Stimulated activated naive CD8-positive, alpha-beta T cell treated with anti-CD3 and anti-CD28 coated beads, Interleukin-15, amount 100 ng/mL, for 72 hours (primary cell): ENCODE data around the gene MLPH.

Experiments
- ATAC-seq: fragments of 150-1000 bp; cut with Tn5 transposase; 2 replicates; pipeline ENCODE4 v1.10.0; 2021; ENCODE audit warnings: mild to moderate bottlenecking, moderate library complexity
- DNase-seq, 2 donors: peaks; one replicate each; pipeline ENCODE4 v3.0.0; 2021 to 2022
- H3K27ac Mint-ChIP-seq, 2 donors: one replicate each; pipeline ENCODE4 v1.8.0; 2022; ENCODE audit warnings: mild to moderate bottlenecking in 2 of 2, mixed read lengths in 2 of 2, moderate library complexity in 2 of 2
- H3K27me3 Mint-ChIP-seq: one replicate; pipeline ENCODE4 v1.8.0; 2022; ENCODE audit warnings: mixed read lengths
- H3K4me1 Mint-ChIP-seq: one replicate; pipeline ENCODE4 v1.8.0; 2022; ENCODE audit warnings: mild to moderate bottlenecking, mixed read lengths
- H3K4me3 Mint-ChIP-seq, 2 donors: one replicate each; pipeline ENCODE4 v1.8.0; 2022; ENCODE audit warnings: mild to moderate bottlenecking in 2 of 2, mixed read lengths in 2 of 2, moderate library complexity in 1 of 2
- H3K9me3 Mint-ChIP-seq, 2 donors: one replicate each; pipeline ENCODE4 v1.8.0; 2022; ENCODE audit warnings: mixed read lengths in 2 of 2

The MLPH gene

DNA sequence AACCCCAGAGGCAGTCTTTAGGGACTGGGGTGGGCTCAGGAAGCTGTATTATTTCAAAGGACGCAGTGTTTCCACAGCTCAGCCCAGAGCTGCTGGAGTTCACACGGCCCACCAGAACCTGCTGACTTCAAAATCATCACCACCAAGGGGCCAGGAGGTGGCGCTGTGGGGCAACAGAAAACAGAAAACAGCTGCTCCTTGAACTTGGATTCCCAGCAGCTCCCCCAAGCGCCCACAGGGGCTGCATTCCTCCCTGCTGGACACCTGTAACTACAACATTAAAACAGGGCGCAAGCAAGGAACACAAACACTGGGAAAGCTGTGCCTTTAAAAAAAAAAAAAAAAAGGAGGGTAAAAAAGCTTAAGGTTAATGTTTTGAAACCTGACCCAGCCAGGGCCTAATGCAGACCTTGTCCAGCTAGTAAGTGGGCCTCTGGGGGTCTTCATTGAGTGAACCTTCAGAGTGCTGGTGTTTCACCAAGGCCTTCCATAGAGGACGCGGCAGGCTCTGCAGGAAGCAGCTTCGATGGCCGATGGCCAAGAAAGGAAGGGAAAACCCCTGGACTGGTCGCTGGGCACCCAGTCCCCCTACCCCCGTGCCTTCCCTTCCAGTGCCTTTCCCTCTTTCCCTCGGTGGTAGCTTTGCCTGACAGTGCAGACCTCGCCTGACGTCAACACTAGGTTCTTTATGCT, 25.9 kb downstream of the MLPH start:
- Mint-ChIP-seq H3K4me1 (no peaks in the 10 kb centered on the region), H3K27ac (no peak overlapping the region), H3K9me3 (peaks cover 0 to 8% of the 10 kb centered on the region in 2 donors), H3K4me3 (no peak overlapping the region), H3K27me3 (peaks cover 9% of the 10 kb centered on the region)
- ATAC-seq (peak; percentile 79), DNase-seq (peak; percentile 68 to 78)

DNA sequence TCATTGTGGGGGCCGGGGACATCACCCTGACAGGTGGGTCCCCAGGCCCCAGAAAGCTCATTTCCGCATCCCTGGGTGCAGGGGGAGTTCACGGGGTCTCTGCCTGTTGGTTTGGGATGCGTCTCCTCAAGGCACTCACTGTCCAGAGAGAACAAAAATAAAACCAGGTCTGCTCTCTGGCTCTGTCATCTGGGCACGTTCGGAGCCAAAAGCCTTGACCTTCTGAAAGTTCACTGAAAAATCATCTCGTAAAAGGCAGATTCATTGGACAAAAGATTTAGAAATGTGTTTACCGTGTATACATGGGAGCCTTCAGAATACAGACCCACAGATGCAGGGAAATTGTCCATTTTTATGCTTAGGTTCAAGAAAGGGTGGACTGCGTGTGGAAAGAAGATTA, 26.6 kb downstream of the MLPH start:
- no peak overlapping the region for H3K4me3 Mint-ChIP-seq
- no peaks in the 10 kb centered on the region for H3K4me1 Mint-ChIP-seq
- no peak for DNase-seq
- peaks cover 3% of the 10 kb centered on the region for H3K27me3 Mint-ChIP-seq
- H3K27ac Mint-ChIP-seq, result no peak overlapping the region
- ATAC-seq, result no peak
- peaks cover 0 to 8% of the 10 kb centered on the region in 2 donors for H3K9me3 Mint-ChIP-seq

DNA sequence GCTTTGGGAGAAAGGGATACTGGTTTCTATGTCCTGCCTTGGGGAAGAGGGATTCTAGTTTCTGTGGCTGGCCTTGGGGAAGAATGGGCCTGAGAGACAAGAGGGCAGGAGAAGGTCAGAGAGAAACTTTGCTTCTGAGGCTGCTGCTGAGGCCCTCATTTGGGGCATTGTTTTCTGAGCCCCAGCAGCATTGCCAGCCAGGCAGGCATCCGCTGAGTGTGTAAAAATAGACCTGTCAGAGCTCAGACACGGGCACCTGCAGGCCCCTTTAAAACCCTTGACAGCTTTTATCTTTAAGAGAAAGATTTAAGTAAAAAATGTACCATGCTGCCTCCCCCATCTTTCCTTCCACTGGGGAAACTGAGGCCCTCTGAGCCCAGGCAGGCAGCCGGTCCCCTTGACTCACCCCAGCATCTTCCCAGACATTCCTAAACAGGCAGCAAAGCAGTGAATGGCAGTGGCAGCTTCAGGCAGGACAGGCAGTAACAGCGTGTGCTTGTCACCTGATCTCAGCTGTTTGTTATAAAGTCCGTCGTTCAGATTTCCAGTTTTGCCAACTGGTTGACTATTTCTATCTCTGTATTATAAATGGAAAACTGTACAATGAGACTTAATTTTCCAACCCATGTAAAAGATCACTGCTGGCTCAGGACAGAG, 27.6 kb downstream of the MLPH start:
- Mint-ChIP-seq H3K27ac (peak overlapping the region in 1 of 2 donors; percentile 72), H3K9me3 (peaks cover 0 to 8% of the 10 kb centered on the region in 2 donors), H3K4me1 (no peaks in the 10 kb centered on the region), H3K4me3 (no peak overlapping the region), H3K27me3 (no peaks in the 10 kb centered on the region)
- DNase-seq, result no peak
- no peak for ATAC-seq

DNA sequence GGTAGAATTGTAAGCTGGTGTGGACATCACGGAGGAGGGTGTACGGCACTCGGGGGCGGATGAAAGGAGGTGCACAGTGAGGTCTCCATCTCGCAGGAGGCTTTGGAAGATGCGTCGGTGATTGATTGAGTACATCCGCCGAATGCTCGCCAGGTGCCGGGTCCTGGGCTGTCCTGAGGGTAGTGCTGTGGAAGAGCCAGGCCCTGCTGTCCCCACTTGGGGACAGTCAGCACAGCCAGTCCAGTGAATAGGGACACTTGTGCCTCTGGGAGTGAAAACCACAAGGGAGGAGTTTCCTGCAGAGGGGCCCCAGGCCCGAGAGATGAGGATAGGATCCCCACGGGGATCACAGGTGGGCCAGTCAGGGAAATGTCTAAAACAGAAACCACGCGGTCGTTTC, 28.1 kb downstream of the MLPH start:
- Mint-ChIP-seq H3K27ac (peak overlapping the region in 1 of 2 donors; percentile 72), H3K4me3 (no peak overlapping the region), H3K27me3 (no peaks in the 10 kb centered on the region), H3K9me3 (peaks cover 0 to 8% of the 10 kb centered on the region in 2 donors), H3K4me1 (no peaks in the 10 kb centered on the region)
- ATAC-seq (no peak), DNase-seq (no peak)

DNA sequence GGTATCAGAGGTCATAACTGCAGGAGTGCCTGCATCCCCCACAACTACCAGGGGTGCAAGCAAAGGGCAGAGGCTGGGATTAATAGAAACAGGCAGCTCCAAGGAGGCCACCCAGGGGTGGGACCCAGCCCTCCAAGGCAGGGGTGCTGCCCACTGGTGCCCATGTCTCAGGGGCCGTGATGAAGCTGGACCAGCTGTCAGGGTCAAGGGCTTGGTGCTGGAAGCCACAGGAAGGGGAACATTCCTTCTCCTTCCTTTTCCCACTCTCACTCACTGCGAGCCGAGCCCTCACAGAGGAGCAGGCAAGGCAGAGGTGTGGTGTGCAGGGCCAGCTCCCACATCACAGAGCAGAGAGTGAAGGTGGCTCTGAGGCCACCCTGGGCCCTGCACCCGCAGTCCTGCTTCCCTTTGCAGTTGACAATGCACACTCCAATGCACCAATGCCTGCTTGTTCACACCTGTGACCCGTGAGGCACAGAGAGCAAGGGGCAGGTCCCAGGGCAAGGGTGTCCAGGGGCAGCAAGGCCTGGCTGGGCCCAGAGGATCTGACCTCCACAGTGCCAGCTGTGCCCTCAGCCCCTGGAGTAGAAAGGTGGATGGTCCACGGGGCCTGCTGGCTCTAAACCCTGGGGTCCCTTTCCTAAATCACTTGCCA, 28.7 kb downstream of the MLPH start:
- H3K4me3 Mint-ChIP-seq, result no peak overlapping the region
- no peak for DNase-seq
- ATAC-seq, result no peak
- H3K27me3 Mint-ChIP-seq, result no peaks in the 10 kb centered on the region
- H3K9me3 Mint-ChIP-seq, result peaks cover 0 to 8% of the 10 kb centered on the region in 2 donors
- H3K27ac Mint-ChIP-seq, result no peak overlapping the region
- H3K4me1 Mint-ChIP-seq, result no peaks in the 10 kb centered on the region

DNA sequence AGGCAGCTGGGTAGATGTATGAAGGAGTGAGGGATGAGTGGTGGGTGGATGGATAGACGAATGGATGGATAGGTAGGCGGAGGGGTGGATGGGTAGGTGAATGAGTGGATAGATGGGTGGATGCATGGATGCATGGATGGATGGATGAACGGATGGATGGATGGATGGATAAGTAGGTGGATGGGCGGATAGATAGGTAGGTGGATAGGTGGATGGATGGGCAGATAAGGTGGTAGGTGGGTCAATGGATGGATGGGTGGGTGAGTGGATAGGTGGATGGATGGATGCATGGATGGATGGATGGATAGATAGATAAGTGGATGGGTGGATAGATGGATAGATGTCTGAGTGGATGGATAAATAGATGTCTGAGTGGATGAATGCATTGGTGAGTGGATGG, 30.1 kb downstream of the MLPH start:
- no peak overlapping the region for H3K4me3 Mint-ChIP-seq
- no peaks in the 10 kb centered on the region for H3K4me1 Mint-ChIP-seq
- no peaks in the 10 kb centered on the region for H3K27me3 Mint-ChIP-seq
- DNase-seq, result no peak
- no peak for ATAC-seq
- H3K9me3 Mint-ChIP-seq, result peaks cover 0 to 8% of the 10 kb centered on the region in 2 donors
- H3K27ac Mint-ChIP-seq, result no peak overlapping the region

DNA sequence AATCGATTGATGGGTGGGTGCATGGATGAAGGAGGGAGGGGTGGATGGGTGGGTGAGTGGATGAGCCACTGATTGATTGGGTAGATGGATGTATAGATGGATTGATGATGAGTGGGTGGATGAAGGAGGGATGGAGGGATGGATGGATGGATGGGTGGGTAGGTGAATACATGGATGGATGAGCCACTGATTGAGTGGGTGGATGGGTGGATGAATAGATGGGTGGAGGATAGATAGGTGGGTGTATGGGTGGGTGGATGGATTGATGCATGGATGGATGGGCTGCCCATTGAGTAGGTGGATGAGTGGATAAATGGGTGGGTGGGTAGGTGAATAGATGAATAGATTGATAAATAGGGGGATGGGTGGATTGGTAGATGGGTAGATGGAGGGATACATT, 30.9 kb downstream of the MLPH start:
- ATAC-seq (no peak), DNase-seq (no peak)
- no peaks in the 10 kb centered on the region for H3K27me3 Mint-ChIP-seq
- H3K4me3 Mint-ChIP-seq, result no peak overlapping the region
- no peaks in the 10 kb centered on the region for H3K4me1 Mint-ChIP-seq
- peaks cover 0 to 8% of the 10 kb centered on the region in 2 donors for H3K9me3 Mint-ChIP-seq
- no peak overlapping the region for H3K27ac Mint-ChIP-seq

DNA sequence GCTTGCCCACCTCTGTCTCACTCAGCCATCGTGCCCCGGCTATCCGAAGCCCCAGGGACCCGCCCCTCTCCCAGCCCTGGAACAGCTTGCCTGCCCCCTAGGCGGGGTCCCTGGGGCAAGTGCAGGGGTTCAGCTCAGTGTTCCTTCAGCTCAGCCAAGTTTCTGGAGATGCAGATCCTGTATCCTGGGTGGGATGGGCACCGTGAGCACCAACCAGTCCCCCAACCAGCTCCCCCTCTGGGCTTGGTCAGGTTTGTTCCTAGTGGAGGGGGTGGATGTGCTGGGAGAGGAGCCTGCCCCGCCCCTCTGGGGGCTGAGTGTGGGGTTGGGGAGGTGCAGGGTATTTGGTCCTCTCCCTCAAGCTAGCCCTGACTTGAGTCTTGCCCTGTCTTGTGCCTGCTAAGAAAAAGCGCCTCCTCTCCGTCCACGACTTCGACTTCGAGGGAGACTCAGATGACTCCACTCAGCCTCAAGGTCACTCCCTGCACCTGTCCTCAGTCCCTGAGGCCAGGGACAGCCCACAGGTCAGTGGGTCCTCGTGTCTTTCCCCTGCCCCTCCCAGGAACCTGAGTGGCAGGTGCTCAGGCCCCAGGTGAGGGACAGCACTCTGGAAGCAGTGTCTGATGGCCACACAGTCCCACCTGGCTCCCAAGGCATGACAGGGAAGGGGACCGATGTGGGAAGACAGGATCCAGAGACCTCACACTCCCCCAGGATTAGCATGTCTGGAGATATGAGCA, 32.6 kb downstream of the MLPH start:
- H3K4me3 Mint-ChIP-seq, result no peak overlapping the region
- peaks cover 0 to 8% of the 10 kb centered on the region in 2 donors for H3K9me3 Mint-ChIP-seq
- H3K4me1 Mint-ChIP-seq, result no peaks in the 10 kb centered on the region
- H3K27ac Mint-ChIP-seq, result peak overlapping the region in 1 of 2 donors; percentile 8
- no peak for ATAC-seq
- no peaks in the 10 kb centered on the region for H3K27me3 Mint-ChIP-seq
- DNase-seq, result no peak

DNA sequence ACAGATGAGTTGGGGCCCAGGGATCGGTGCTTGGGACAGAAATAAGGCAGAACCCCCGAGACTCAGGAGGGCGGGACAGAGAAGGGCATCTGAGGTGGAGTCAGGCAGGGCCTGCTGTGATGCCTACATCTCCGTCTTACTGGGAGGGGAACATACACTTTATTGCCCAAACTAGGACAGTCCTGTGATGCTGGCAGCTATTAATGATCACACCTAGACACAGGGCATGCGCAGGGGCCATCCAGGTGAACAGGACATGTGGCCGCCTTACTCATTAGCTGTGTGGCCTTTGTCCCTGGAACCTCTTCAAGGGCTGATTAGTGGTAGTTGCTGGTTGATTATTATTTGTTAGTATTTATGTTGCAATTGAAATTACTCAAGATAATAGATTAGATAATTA, 33.2 kb downstream of the MLPH start:
- Mint-ChIP-seq H3K27me3 (no peaks in the 10 kb centered on the region), H3K4me1 (no peaks in the 10 kb centered on the region), H3K4me3 (no peak overlapping the region), H3K9me3 (peaks cover 0 to 8% of the 10 kb centered on the region in 2 donors), H3K27ac (no peak overlapping the region)
- no peak for DNase-seq
- no peak for ATAC-seq

DNA sequence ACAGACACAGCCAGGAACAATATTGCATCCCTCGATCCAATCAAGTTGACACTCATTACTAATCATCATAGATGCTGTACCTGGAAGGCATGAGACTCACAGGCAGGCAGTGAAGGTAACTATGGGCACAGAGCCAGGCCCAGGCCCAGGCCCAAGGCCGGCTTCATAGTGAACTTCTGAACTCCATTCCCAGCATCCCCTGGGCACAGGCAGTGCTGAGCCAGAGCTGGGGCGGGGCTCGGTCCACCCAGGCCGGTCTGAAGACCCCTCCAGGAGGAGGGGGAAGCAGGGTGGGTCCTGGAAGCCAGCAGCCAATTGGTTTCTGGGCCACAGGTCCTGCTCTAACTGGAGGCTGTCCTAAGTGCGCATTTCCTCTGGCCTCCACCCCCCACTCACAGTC, 37.6 kb downstream of the MLPH start:
- Mint-ChIP-seq H3K27ac (no peak overlapping the region), H3K4me3 (no peak overlapping the region), H3K4me1 (no peaks in the 10 kb centered on the region), H3K9me3 (no peaks in the 10 kb centered on the region), H3K27me3 (no peaks in the 10 kb centered on the region)
- no peak for DNase-seq
- no peak for ATAC-seq

DNA sequence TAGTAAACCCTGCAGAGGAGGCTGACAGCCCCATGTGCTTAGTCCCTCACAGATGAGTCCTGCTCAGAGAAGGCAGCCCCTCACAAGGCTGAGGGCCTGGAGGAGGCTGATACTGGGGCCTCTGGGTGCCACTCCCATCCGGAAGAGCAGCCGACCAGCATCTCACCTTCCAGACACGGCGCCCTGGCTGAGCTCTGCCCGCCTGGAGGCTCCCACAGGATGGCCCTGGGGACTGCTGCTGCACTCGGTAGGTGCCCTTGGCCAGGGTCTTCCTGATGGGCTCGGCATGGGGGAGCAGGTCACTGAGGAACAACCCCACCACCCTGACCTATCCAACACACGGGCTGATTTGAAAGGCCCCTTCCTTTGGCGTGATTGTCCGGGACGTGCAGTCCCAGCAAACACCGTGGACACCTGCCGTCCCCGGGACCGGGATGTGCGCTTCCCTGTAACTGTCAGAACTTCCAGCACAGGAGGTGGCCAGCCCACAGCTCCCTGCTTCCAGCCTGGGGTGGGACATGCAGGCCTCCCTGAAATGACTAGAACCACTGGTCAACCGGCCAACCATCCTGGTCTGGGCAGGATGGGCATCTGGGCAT, 38.6 kb downstream of the MLPH start:
- no peak overlapping the region for H3K4me3 Mint-ChIP-seq
- no peaks in the 10 kb centered on the region for H3K9me3 Mint-ChIP-seq
- ATAC-seq, result no peak
- no peak overlapping the region for H3K27ac Mint-ChIP-seq
- H3K4me1 Mint-ChIP-seq, result no peaks in the 10 kb centered on the region
- no peak for DNase-seq
- H3K27me3 Mint-ChIP-seq, result no peaks in the 10 kb centered on the region

DNA sequence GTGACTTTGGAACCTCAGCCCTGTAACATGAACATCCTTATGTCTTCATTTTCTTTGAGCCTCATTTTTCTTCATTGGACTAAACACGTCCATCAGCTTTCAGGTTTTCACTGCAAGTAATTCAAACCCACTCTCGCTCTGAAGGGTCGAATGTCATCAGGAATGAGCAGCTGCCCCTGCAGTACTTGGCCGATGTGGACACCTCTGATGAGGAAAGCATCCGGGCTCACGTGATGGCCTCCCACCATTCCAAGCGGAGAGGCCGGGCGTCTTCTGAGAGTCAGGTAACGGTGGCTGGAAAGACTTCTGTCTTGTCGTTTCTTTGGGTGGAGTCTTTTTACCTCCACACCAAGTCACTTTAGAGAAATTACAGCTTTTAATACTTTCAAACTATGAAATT, 40.2 kb downstream of the MLPH start:
- ATAC-seq, result no peak
- H3K4me3 Mint-ChIP-seq, result no peak overlapping the region
- no peaks in the 10 kb centered on the region for H3K4me1 Mint-ChIP-seq
- no peaks in the 10 kb centered on the region for H3K9me3 Mint-ChIP-seq
- DNase-seq, result no peak
- H3K27me3 Mint-ChIP-seq, result no peaks in the 10 kb centered on the region
- no peak overlapping the region for H3K27ac Mint-ChIP-seq

DNA sequence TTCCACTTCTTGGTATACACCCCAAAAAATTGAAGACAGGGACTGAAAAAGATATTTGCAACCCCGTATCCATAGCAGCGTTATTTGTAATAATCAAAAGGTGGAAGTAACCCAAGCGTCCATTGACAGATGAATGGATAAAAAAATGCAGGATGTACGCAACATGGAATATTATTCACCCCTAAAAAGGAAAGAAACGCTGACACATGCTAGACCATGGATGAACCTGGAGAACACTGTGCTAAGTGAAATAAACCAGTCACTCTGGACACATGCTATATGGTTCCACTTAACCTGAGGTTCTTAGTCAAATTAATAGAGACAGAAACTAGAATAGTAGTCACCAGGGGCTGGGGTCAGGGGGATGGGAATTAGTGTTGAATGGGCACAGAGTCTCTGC, 40.7 kb downstream of the MLPH start:
- Mint-ChIP-seq H3K27me3 (no peaks in the 10 kb centered on the region), H3K4me1 (no peaks in the 10 kb centered on the region), H3K27ac (no peak overlapping the region), H3K4me3 (no peak overlapping the region), H3K9me3 (no peaks in the 10 kb centered on the region)
- ATAC-seq (no peak), DNase-seq (no peak)

DNA sequence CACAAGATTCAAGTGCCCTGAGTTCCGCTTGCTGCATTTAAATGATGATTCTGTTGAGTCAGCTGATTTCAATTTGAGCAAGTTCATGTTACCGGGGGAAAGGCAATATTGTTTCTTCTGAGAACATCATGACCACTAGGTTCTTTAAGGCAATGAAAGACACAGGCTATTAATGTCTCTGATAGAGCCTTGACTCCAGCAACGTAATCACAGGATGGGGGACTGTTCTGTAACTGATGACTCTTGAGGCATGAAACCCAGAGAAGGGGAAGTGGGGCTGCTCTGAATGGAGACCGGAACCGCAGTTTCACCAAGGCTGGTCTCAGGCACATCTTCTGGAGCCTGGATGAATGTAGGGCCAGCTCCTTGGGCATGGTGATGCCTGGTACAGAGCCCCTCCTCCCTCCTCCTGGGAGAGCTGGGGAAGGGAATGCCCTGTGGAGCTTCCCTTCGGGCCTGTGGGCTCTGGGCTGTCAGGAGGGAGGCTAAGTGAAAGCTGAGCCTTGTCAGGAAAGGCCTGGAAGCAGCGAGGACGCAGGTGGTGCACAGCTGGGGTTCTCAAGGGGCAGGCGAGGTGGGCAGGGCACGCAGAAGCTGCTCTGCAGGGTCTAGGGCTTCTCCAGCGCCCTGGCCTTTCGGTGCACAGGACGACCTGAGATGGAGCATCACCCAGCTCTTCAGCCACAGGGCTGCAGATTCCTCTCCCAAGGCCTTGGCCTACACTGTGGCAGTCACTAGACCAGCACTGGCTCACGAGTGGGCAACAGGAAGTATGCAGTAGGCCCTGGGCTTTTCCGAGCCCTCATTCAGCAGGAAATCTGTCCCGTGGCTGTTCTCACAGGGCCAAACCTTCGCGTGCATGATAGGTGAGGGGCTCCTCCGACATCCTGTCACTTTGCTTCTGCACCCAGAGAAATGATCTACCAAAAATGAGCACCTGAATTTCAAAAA, 42.7 kb downstream of the MLPH start:
- Mint-ChIP-seq H3K4me1 (no peaks in the 10 kb centered on the region), H3K4me3 (no peak overlapping the region), H3K27ac (no peak overlapping the region), H3K27me3 (no peaks in the 10 kb centered on the region), H3K9me3 (no peaks in the 10 kb centered on the region)
- DNase-seq (no peak), ATAC-seq (no peak)
